NT2/D1 (cell line): Measurements from ENCODE around the gene CACNA2D1.

ENCODE experiments used
- SUZ12 ChIP-seq: IDR thresholded peaks from 2 replicates; pipeline ENCODE4 v1.6.1; 2011; ENCODE audit not compliant: insufficient read length, insufficient read depth; ENCODE audit errors: extremely low read depth
- YY1 ChIP-seq: IDR thresholded peaks from 2 replicates; pipeline ENCODE4 v1.6.1; 2011; ENCODE audit not compliant: insufficient read length, insufficient read depth
- ZNF274 ChIP-seq: IDR thresholded peaks from 2 replicates; pipeline ENCODE4 v1.6.1; 2011; ENCODE audit warnings: mild to moderate bottlenecking, low read depth, low read length

- TF ChIP-seq ZNF274 (no peak), YY1 (no peak), SUZ12 (no peak)
These were observed 6.3 kb upstream of the CACNA2D1 start for GRCh38 chr7:82449910-82450309.
